ENCODE data around the gene MICAL3.

GRCh38 chr22:17783773-17784480, 240.4 kb downstream of the MICAL3 start:
- no peak for TF ChIP-seq CTCF (IDR thresholded peaks at IDR 0.05; ENCODE audit: low read depth, low read length)
- TF ChIP-seq EZH2phosphoT487 (IDR thresholded peaks at IDR 0.05; ENCODE audit: low read depth) = no peak

Data from OCI-LY3 (cell line).